ENCODE data around the gene ARFRP1.
A peak's percentile ranks its signal among the peaks of the same experiment; 100 is the strongest.

DNA sequence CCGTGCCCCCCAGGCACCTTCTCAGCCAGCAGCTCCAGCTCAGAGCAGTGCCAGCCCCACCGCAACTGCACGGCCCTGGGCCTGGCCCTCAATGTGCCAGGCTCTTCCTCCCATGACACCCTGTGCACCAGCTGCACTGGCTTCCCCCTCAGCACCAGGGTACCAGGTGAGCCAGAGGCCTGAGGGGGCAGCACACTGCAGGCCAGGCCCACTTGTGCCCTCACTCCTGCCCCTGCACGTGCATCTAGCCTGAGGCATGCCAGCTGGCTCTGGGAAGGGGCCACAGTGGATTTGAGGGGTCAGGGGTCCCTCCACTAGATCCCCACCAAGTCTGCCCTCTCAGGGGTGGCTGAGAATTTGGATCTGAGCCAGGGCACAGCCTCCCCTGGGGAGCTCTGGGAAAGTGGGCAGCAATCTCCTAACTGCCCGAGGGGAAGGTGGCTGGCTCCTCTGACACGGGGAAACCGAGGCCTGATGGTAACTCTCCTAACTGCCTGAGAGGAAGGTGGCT, 10.4 kb downstream of the ARFRP1 start:
- TF ChIP-seq, protein P1, sequence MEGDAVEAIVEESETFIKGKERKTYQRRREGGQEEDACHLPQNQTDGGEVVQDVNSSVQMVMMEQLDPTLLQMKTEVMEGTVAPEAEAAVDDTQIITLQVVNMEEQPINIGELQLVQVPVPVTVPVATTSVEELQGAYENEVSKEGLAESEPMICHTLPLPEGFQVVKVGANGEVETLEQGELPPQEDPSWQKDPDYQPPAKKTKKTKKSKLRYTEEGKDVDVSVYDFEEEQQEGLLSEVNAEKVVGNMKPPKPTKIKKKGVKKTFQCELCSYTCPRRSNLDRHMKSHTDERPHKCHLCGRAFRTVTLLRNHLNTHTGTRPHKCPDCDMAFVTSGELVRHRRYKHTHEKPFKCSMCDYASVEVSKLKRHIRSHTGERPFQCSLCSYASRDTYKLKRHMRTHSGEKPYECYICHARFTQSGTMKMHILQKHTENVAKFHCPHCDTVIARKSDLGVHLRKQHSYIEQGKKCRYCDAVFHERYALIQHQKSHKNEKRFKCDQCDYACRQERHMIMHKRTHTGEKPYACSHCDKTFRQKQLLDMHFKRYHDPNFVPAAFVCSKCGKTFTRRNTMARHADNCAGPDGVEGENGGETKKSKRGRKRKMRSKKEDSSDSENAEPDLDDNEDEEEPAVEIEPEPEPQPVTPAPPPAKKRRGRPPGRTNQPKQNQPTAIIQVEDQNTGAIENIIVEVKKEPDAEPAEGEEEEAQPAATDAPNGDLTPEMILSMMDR (CRISPR knock-in tag; IDR thresholded peaks at IDR 0.05), result peak; percentile 11; the same call in 1 of the 2 replicates
- no peak for TF ChIP-seq RAD21 (CRISPR knock-in tag; IDR thresholded peaks at IDR 0.05)
- TF ChIP-seq, protein P2, sequence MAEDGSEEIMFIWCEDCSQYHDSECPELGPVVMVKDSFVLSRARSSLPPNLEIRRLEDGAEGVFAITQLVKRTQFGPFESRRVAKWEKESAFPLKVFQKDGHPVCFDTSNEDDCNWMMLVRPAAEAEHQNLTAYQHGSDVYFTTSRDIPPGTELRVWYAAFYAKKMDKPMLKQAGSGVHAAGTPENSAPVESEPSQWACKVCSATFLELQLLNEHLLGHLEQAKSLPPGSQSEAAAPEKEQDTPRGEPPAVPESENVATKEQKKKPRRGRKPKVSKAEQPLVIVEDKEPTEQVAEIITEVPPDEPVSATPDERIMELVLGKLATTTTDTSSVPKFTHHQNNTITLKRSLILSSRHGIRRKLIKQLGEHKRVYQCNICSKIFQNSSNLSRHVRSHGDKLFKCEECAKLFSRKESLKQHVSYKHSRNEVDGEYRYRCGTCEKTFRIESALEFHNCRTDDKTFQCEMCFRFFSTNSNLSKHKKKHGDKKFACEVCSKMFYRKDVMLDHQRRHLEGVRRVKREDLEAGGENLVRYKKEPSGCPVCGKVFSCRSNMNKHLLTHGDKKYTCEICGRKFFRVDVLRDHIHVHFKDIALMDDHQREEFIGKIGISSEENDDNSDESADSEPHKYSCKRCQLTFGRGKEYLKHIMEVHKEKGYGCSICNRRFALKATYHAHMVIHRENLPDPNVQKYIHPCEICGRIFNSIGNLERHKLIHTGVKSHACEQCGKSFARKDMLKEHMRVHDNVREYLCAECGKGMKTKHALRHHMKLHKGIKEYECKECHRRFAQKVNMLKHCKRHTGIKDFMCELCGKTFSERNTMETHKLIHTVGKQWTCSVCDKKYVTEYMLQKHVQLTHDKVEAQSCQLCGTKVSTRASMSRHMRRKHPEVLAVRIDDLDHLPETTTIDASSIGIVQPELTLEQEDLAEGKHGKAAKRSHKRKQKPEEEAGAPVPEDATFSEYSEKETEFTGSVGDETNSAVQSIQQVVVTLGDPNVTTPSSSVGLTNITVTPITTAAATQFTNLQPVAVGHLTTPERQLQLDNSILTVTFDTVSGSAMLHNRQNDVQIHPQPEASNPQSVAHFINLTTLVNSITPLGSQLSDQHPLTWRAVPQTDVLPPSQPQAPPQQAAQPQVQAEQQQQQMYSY (CRISPR knock-in tag; IDR thresholded peaks at IDR 0.05), result no peak
- TF ChIP-seq SUZ12 (IDR thresholded peaks at IDR 0.05; ENCODE audit: low read depth, low read length), result no peak
